H1 (cell line): Measurements from ENCODE around the gene PLXNA4. TPM values are rescaled to one million over a fixed set of nuclear protein-coding genes. Genes with fewer than 3 reads are reported as not detected.

ENCODE experiments used
- BRCA1 ChIP-seq: IDR thresholded peaks from 2 replicates; pipeline ENCODE4 v1.6.1; 2012; ENCODE audit warnings: low read depth, low read length, improper control_type of control experiment
- CHD1 ChIP-seq: IDR thresholded peaks from 2 replicates; pipeline ENCODE4 v1.6.1; 2012; ENCODE audit warnings: low read depth, low read length, improper control_type of control experiment
- EP300 ChIP-seq, 2 experiments: IDR thresholded peaks; 1 replicate in 1 of 2; 2 replicates in 1 of 2; pipeline ENCODE4 v1.6.1; 2011 to 2012; ENCODE audit warnings: low read depth in 2 of 2, low read length in 2 of 2, mild to moderate bottlenecking in 2 of 2, borderline replicate concordance in 1 of 2, inconsistent platforms in 1 of 2, moderate library complexity in 1 of 2
- NANOG ChIP-seq: IDR thresholded peaks from 2 replicates; pipeline ENCODE4 v1.6.1; 2011; ENCODE audit warnings: low read length, low read depth, mild to moderate bottlenecking, inconsistent platforms; ENCODE audit not compliant: insufficient read depth, poor library complexity, severe bottlenecking
- POU5F1 ChIP-seq: IDR thresholded peaks from 2 replicates; pipeline ENCODE4 v1.6.1; 2011; ENCODE audit warnings: low read depth, mild to moderate bottlenecking, low read length, moderate library complexity
- SP2 ChIP-seq: IDR thresholded peaks from 2 replicates; pipeline ENCODE4 v1.6.1; 2012; ENCODE audit warnings: mild to moderate bottlenecking, low read length, inconsistent platforms
- TEAD4 ChIP-seq: IDR thresholded peaks from 2 replicates; pipeline ENCODE4 v1.6.1; 2012; ENCODE audit warnings: low read depth, low read length, inconsistent platforms, mixed read lengths
- polyA plus RNA-seq, 7 experiments: library from polyadenylated mRNA; depleted of rRNA in 3 of 7; stranded (reverse) in 5 of 7; unstranded in 2 of 7; fragments of >200 nt in 5 of 7; fragments of 200-250 nt in 2 of 7; gene quantifications; 1 replicate in 5 of 7; 2 replicates in 1 of 7; 4 replicates in 1 of 7; pipeline versions ENCODE4 v1.2.1 to v1.2.3, GENCODE V29; 2011 to 2013; ENCODE audit warnings: missing spikeins in 2 of 7, mixed read lengths in 2 of 7
- total RNA-seq: library from RNA; stranded (reverse); fragmentation: NEBNext Ultra II Directional; extraction: Animal tissue kit (Norgen Biotek cat#: 25700); gene quantifications from 2 replicates; pipeline ENCODE4 v1.2.1, GENCODE V29; 2021
- TF ChIP-seq, protein P1 (sequence below): fragments of 300-600 bp; sonication (generic); IDR thresholded peaks from 2 replicates; pipeline ENCODE4 v1.7.1; 2012; ENCODE audit warnings: low read length, moderate library complexity, mild to moderate bottlenecking, inconsistent platforms; ENCODE audit not compliant: insufficient replicate concordance
- TF ChIP-seq, protein P2 (sequence below): IDR thresholded peaks from 2 replicates; pipeline ENCODE4 v1.6.1; 2011; ENCODE audit warnings: low read length, improper control_type of control experiment
- TF ChIP-seq, protein P3 (sequence below): IDR thresholded peaks from 2 replicates; pipeline ENCODE4 v1.6.1; 2011; ENCODE audit warnings: low read depth, mild to moderate bottlenecking, low read length; ENCODE audit not compliant: insufficient read depth

Gene PLXNA4
- total and polyA plus RNA-seq, 2 of the 8 experiments (the other 6 are each of a cell fraction or from before 2014, with no cell fraction given) = 0.76 to 0.79 TPM

DNA sequence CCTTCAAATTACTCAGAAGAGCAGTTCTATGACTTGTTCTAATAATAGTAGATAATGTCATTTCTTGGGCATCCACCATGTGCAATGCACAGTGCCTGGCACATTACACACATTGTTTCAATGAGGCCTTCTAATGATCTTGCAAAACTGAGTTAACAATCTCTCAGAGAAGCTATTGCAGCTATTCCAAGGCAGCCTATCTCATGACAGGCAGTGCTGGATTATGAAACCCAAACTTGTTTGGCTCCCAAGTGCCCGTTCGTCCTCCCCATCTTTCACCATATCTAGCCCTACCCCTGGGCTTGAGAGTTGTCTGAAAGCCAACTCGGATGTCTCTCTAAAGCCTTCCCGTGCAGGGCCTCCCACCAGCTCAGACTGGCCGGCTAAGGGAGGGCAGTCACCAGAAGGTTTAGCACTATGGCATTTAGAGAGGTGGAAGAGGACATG, 405.1 kb downstream of the PLXNA4 start (continued):
- TF ChIP-seq, protein P1, sequence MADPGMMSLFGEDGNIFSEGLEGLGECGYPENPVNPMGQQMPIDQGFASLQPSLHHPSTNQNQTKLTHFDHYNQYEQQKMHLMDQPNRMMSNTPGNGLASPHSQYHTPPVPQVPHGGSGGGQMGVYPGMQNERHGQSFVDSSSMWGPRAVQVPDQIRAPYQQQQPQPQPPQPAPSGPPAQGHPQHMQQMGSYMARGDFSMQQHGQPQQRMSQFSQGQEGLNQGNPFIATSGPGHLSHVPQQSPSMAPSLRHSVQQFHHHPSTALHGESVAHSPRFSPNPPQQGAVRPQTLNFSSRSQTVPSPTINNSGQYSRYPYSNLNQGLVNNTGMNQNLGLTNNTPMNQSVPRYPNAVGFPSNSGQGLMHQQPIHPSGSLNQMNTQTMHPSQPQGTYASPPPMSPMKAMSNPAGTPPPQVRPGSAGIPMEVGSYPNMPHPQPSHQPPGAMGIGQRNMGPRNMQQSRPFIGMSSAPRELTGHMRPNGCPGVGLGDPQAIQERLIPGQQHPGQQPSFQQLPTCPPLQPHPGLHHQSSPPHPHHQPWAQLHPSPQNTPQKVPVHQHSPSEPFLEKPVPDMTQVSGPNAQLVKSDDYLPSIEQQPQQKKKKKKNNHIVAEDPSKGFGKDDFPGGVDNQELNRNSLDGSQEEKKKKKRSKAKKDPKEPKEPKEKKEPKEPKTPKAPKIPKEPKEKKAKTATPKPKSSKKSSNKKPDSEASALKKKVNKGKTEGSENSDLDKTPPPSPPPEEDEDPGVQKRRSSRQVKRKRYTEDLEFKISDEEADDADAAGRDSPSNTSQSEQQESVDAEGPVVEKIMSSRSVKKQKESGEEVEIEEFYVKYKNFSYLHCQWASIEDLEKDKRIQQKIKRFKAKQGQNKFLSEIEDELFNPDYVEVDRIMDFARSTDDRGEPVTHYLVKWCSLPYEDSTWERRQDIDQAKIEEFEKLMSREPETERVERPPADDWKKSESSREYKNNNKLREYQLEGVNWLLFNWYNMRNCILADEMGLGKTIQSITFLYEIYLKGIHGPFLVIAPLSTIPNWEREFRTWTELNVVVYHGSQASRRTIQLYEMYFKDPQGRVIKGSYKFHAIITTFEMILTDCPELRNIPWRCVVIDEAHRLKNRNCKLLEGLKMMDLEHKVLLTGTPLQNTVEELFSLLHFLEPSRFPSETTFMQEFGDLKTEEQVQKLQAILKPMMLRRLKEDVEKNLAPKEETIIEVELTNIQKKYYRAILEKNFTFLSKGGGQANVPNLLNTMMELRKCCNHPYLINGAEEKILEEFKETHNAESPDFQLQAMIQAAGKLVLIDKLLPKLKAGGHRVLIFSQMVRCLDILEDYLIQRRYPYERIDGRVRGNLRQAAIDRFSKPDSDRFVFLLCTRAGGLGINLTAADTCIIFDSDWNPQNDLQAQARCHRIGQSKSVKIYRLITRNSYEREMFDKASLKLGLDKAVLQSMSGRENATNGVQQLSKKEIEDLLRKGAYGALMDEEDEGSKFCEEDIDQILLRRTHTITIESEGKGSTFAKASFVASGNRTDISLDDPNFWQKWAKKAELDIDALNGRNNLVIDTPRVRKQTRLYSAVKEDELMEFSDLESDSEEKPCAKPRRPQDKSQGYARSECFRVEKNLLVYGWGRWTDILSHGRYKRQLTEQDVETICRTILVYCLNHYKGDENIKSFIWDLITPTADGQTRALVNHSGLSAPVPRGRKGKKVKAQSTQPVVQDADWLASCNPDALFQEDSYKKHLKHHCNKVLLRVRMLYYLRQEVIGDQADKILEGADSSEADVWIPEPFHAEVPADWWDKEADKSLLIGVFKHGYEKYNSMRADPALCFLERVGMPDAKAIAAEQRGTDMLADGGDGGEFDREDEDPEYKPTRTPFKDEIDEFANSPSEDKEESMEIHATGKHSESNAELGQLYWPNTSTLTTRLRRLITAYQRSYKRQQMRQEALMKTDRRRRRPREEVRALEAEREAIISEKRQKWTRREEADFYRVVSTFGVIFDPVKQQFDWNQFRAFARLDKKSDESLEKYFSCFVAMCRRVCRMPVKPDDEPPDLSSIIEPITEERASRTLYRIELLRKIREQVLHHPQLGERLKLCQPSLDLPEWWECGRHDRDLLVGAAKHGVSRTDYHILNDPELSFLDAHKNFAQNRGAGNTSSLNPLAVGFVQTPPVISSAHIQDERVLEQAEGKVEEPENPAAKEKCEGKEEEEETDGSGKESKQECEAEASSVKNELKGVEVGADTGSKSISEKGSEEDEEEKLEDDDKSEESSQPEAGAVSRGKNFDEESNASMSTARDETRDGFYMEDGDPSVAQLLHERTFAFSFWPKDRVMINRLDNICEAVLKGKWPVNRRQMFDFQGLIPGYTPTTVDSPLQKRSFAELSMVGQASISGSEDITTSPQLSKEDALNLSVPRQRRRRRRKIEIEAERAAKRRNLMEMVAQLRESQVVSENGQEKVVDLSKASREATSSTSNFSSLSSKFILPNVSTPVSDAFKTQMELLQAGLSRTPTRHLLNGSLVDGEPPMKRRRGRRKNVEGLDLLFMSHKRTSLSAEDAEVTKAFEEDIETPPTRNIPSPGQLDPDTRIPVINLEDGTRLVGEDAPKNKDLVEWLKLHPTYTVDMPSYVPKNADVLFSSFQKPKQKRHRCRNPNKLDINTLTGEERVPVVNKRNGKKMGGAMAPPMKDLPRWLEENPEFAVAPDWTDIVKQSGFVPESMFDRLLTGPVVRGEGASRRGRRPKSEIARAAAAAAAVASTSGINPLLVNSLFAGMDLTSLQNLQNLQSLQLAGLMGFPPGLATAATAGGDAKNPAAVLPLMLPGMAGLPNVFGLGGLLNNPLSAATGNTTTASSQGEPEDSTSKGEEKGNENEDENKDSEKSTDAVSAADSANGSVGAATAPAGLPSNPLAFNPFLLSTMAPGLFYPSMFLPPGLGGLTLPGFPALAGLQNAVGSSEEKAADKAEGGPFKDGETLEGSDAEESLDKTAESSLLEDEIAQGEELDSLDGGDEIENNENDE = no peak
- TF ChIP-seq TEAD4 (no peak), SP2 (no peak), NANOG (no peak), EP300 (IDR thresholded peaks at IDR 0.05; ENCODE audit: borderline replicate concordance in 1 of 2, low read depth in 2 of 2, low read length in 2 of 2) (no peak), BRCA1 (no peak), POU5F1 (no peak), CHD1 (no peak)
- TF ChIP-seq, protein P2, sequence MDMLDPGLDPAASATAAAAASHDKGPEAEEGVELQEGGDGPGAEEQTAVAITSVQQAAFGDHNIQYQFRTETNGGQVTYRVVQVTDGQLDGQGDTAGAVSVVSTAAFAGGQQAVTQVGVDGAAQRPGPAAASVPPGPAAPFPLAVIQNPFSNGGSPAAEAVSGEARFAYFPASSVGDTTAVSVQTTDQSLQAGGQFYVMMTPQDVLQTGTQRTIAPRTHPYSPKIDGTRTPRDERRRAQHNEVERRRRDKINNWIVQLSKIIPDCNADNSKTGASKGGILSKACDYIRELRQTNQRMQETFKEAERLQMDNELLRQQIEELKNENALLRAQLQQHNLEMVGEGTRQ = no peak
- TF ChIP-seq, protein P3, sequence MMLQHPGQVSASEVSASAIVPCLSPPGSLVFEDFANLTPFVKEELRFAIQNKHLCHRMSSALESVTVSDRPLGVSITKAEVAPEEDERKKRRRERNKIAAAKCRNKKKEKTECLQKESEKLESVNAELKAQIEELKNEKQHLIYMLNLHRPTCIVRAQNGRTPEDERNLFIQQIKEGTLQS = no peak
